ENCODE data around the gene LRRC8D.
"Not testable (repeated sequence)": the region's sequence is repeated elsewhere in the genome, so short reads cannot be mapped to it uniquely, and the experiment has no call there.

GRCh38 chr1:89984564-89985116 is 163.8 kb downstream of the LRRC8D start:
- TF ChIP-seq ZNF274 (IDR thresholded peaks at IDR 0.05; ENCODE audit: low read depth, low read length); SUZ12 (IDR thresholded peaks at IDR 0.05; ENCODE audit: extremely low read depth, insufficient read depth, insufficient read length); YY1 (IDR thresholded peaks at IDR 0.05; ENCODE audit: insufficient read depth, insufficient read length): not testable (repeated sequence)
